ENCODE data around the gene CSTF3. TPM values are rescaled to one million over a fixed set of nuclear protein-coding genes. Genes with fewer than 3 reads are reported as not detected.

The CSTF3 gene
- total and polyA plus RNA-seq, 9 of the 15 experiments (the other 6 are each of a cell fraction or from before 2014, with no cell fraction given), result 37.0 to 111 (median 61.0) TPM

DNA sequence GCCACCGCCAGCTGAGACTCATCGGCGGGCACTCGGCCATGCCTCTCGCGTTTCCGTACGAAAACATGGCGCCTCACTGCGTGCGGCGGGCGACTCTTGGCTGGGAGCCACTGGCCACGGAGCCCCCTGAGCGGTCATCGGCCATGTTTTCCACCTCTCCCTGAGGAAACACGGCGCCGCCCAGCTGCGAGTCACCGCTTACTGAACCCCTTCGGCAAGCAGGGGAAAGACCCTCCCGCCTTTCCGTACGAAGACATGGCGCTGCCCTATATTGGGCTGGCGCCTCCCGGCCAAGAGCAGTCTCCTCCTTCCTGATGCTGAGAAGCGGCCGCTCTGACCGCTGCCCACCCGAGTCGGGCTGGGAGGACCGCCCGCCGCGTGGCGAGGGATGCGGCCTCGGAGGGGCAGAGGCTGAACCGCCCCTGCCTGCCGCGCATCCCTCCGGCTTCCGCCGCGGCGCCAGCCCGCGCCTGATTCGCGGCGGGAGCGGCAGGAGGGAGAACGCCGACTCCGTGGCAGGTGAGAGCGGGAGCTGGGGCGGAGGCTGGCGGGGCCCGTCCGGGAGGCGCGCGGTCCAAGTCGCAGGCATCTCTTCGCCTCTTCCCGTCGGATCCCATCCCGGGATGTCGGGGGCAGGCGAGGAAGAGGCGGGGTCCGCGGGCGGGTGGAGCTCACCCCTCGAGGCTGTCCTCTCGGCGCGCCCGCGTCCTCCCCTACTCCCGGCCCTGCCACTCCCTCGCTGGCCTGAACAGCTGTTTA is 121.8 kb downstream of the CSTF3 start, which contains the start of gene TCP11L1 (continued):
- no peak for TF ChIP-seq OTX1 (CRISPR knock-in tag; IDR thresholded peaks at IDR 0.05)
- no peak for TF ChIP-seq MTA2 (IDR thresholded peaks at IDR 0.05; ENCODE audit: low read depth)
- TF ChIP-seq CREB1 (IDR thresholded peaks at IDR 0.05), result 0 out of 2 replicates have a peak, but pooled peaks have one; percentile 9
- no peak for TF ChIP-seq CREB1 (CRISPR knock-in tag; IDR thresholded peaks at IDR 0.05)
- TF ChIP-seq, protein P1, sequence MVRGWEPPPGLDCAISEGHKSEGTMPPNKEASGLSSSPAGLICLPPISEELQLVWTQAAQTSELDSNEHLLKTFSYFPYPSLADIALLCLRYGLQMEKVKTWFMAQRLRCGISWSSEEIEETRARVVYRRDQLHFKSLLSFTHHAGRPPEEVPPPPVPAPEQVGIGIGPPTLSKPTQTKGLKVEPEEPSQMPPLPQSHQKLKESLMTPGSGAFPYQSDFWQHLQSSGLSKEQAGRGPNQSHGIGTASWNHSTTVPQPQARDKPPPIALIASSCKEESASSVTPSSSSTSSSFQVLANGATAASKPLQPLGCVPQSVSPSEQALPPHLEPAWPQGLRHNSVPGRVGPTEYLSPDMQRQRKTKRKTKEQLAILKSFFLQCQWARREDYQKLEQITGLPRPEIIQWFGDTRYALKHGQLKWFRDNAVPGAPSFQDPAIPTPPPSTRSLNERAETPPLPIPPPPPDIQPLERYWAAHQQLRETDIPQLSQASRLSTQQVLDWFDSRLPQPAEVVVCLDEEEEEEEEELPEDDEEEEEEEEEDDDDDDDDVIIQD (CRISPR knock-in tag; IDR thresholded peaks at IDR 0.05), result 0 out of 2 replicates have a peak, but pooled peaks have one; percentile 21
- TF ChIP-seq TAF15 (IDR thresholded peaks at IDR 0.05; ENCODE audit: low read depth, low read length), result no peak
- TF ChIP-seq, protein P2, sequence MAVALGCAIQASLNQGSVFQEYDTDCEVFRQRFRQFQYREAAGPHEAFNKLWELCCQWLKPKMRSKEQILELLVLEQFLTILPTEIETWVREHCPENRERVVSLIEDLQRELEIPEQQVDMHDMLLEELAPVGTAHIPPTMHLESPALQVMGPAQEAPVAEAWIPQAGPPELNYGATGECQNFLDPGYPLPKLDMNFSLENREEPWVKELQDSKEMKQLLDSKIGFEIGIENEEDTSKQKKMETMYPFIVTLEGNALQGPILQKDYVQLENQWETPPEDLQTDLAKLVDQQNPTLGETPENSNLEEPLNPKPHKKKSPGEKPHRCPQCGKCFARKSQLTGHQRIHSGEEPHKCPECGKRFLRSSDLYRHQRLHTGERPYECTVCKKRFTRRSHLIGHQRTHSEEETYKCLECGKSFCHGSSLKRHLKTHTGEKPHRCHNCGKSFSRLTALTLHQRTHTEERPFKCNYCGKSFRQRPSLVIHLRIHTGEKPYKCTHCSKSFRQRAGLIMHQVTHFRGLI (CRISPR knock-in tag; IDR thresholded peaks at IDR 0.05), result no peak
- TF ChIP-seq ZNF507 (tag; conservative IDR thresholded peaks at IDR 0.05), result no peak
- TF ChIP-seq KAT7 (CRISPR knock-in tag; IDR thresholded peaks at IDR 0.05; ENCODE audit: borderline replicate concordance), result no peak; the same call in 1 of the 2 replicates
- TF ChIP-seq TRIM28 (IDR thresholded peaks at IDR 0.05), result no peak
- no peak for TF ChIP-seq CC2D1A (IDR thresholded peaks at IDR 0.05)
- TF ChIP-seq, protein P3, sequence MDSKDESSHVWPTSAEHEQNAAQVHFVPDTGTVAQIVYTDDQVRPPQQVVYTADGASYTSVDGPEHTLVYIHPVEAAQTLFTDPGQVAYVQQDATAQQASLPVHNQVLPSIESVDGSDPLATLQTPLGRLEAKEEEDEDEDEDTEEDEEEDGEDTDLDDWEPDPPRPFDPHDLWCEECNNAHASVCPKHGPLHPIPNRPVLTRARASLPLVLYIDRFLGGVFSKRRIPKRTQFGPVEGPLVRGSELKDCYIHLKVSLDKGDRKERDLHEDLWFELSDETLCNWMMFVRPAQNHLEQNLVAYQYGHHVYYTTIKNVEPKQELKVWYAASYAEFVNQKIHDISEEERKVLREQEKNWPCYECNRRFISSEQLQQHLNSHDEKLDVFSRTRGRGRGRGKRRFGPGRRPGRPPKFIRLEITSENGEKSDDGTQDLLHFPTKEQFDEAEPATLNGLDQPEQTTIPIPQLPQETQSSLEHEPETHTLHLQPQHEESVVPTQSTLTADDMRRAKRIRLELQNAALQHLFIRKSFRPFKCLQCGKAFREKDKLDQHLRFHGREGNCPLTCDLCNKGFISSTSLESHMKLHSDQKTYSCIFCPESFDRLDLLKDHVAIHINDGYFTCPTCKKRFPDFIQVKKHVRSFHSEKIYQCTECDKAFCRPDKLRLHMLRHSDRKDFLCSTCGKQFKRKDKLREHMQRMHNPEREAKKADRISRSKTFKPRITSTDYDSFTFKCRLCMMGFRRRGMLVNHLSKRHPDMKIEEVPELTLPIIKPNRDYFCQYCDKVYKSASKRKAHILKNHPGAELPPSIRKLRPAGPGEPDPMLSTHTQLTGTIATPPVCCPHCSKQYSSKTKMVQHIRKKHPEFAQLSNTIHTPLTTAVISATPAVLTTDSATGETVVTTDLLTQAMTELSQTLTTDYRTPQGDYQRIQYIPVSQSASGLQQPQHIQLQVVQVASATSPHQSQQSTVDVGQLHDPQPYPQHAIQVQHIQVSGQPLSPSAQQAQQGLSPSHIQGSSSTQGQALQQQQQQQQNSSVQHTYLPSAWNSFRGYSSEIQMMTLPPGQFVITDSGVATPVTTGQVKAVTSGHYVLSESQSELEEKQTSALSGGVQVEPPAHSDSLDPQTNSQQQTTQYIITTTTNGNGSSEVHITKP (IDR thresholded peaks at IDR 0.05; ENCODE audit: partially characterized antibody), result peak; percentile 52
- TF ChIP-seq NR4A1 (CRISPR knock-in tag; IDR thresholded peaks at IDR 0.05), result peak; percentile 65; the same call in 1 of the 2 replicates
- no peak for TF ChIP-seq NR4A1 (tag; IDR thresholded peaks at IDR 0.05)
- TF ChIP-seq HNRNPL (IDR thresholded peaks at IDR 0.05; ENCODE audit: low read depth, low read length), result peak; percentile 41; the same call in 1 of the 2 replicates
- TF ChIP-seq, protein P4, sequence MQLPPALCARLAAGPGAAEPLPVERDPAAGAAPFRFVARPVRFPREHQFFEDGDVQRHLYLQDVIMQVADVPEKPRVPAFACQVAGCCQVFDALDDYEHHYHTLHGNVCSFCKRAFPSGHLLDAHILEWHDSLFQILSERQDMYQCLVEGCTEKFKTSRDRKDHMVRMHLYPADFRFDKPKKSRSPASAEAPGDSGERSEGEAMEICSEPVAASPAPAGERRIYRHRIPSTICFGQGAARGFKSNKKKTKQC (CRISPR knock-in tag; IDR thresholded peaks at IDR 0.05), result peak; percentile 74; the same call in 1 of the 2 replicates
- peak; percentile 29; the same call in 1 of the 2 replicates for TF ChIP-seq HDAC2 (IDR thresholded peaks at IDR 0.05)
- TF ChIP-seq GTF2F1 (IDR thresholded peaks at IDR 0.05; ENCODE audit: low read depth, low read length), result no peak
- TF ChIP-seq, protein P5, sequence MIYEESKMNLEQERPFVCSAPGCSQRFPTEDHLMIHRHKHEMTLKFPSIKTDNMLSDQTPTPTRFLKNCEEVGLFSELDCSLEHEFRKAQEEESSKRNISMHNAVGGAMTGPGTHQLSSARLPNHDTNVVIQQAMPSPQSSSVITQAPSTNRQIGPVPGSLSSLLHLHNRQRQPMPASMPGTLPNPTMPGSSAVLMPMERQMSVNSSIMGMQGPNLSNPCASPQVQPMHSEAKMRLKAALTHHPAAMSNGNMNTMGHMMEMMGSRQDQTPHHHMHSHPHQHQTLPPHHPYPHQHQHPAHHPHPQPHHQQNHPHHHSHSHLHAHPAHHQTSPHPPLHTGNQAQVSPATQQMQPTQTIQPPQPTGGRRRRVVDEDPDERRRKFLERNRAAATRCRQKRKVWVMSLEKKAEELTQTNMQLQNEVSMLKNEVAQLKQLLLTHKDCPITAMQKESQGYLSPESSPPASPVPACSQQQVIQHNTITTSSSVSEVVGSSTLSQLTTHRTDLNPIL (CRISPR knock-in tag; IDR thresholded peaks at IDR 0.05), result no peak
- no peak for TF ChIP-seq KHSRP (IDR thresholded peaks at IDR 0.05)
